SJSA1 (cell line): ENCODE results near the gene CCDC28B. TPM values are rescaled to one million over a fixed set of nuclear protein-coding genes. Genes with fewer than 3 reads are reported as not detected.

Experiments used
- DNase-seq, 2 experiments: peaks; one replicate each; pipeline ENCODE4 v3.0.0-alpha.2; 2015 to 2020; ENCODE audit warnings: low spot score in 2 of 2, low read depth in 1 of 2
- H3K27ac ChIP-seq: fragments of 250-450 bp; sonication (Bioruptor Pico); 2 replicates; pipeline ENCODE4 v1.5.1; 2020; ENCODE audit warnings: mild to moderate bottlenecking, moderate library complexity
- H3K27me3 ChIP-seq: fragments of 250-450 bp; sonication (Bioruptor Pico); replicated peaks from 2 replicates; pipeline ENCODE4 v1.5.1; 2020; ENCODE audit warnings: mild to moderate bottlenecking, moderate library complexity
- H3K36me3 ChIP-seq: fragments of 250-450 bp; sonication (Bioruptor Pico); 2 replicates; pipeline ENCODE4 v1.5.1; 2020; ENCODE audit warnings: mild to moderate bottlenecking
- H3K4me1 ChIP-seq: fragments of 250-450 bp; sonication (Bioruptor Pico); replicated peaks from 2 replicates; pipeline ENCODE4 v1.6.1; 2021; ENCODE audit warnings: mild to moderate bottlenecking
- H3K4me3 ChIP-seq: fragments of 250-450 bp; sonication (Bioruptor Pico); 2 replicates; pipeline ENCODE4 v1.5.1; 2020; ENCODE audit warnings: mild to moderate bottlenecking
- H3K9me3 ChIP-seq: fragments of 250-450 bp; sonication (Bioruptor Pico); replicated peaks from 2 replicates; pipeline ENCODE4 v1.5.1; 2020; ENCODE audit warnings: mild to moderate bottlenecking
- total RNA-seq: library from RNA; depleted of rRNA; stranded (reverse); fragments of >200 nt; shearing (Covaris generic); gene quantifications from 2 replicates; pipeline ENCODE4 v1.2.3, GENCODE V29; 2014

The CCDC28B gene
- total RNA-seq, 1 experiment from 2014 or later, result 22.1 TPM

GRCh38 chr1:32198237-32199042 lies 2.0 kb upstream of the CCDC28B start:
- Histone ChIP-seq H3K27me3 (no peaks in the 10 kb centered on the region), H3K27ac (no peak overlapping the region), H3K4me1 (peaks cover 18% of the 10 kb centered on the region), H3K36me3 (peaks cover 56% of the 10 kb centered on the region), H3K4me3 (no peak overlapping the region), H3K9me3 (no peaks in the 10 kb centered on the region)
- DNase-seq, result no peak

- H3K27ac ChIP-seq, result no peak overlapping the region
- no peaks in the 10 kb centered on the region for H3K27me3 ChIP-seq
- DNase-seq, result no peak
- no peak overlapping the region for H3K4me3 ChIP-seq
- H3K36me3 ChIP-seq, result peaks cover 49% of the 10 kb centered on the region
- H3K4me1 ChIP-seq, result peaks cover 18% of the 10 kb centered on the region
- H3K9me3 ChIP-seq, result no peaks in the 10 kb centered on the region
Observed at GRCh38 chr1:32199043-32199716, 1.2 kb upstream of the CCDC28B start.

- H3K27ac ChIP-seq, result no peak overlapping the region; the same call in 1 of the 2 replicates
- no peaks in the 10 kb centered on the region for H3K27me3 ChIP-seq
- peak overlapping the region; percentile 49; the same call in 1 of the 2 replicates for H3K4me3 ChIP-seq
- no peak for DNase-seq
- H3K9me3 ChIP-seq, result no peaks in the 10 kb centered on the region
- H3K36me3 ChIP-seq, result peaks cover 44% of the 10 kb centered on the region
- peaks cover 18% of the 10 kb centered on the region for H3K4me1 ChIP-seq
Observed at GRCh38 chr1:32199717-32200072, 700 bp upstream of the CCDC28B start.

GRCh38 chr1:32201011-32201855 lies 838 bp downstream of the CCDC28B start:
- Histone ChIP-seq H3K36me3 (peaks cover 30% of the 10 kb centered on the region), H3K4me3 (peak overlapping the region; percentile 49), H3K27ac (peak overlapping the region; percentile 29), H3K27me3 (no peaks in the 10 kb centered on the region), H3K4me1 (peaks cover 29% of the 10 kb centered on the region), H3K9me3 (no peaks in the 10 kb centered on the region)
- DNase-seq, result peak; percentile 52 to 77

- H3K4me3 ChIP-seq, result peak overlapping the region; percentile 55
- no peaks in the 10 kb centered on the region for H3K9me3 ChIP-seq
- peak overlapping the region; percentile 64 for H3K27ac ChIP-seq
- peaks cover 20% of the 10 kb centered on the region for H3K36me3 ChIP-seq
- DNase-seq, result no peak
- no peaks in the 10 kb centered on the region for H3K27me3 ChIP-seq
- H3K4me1 ChIP-seq, result peaks cover 28% of the 10 kb centered on the region
Observed at GRCh38 chr1:32204943-32205361, 4.6 kb downstream of the CCDC28B start.

- Histone ChIP-seq H3K36me3 (peaks cover 20% of the 10 kb centered on the region), H3K27ac (peak within 1 kb of the TSS; percentile 64), H3K9me3 (no peaks in the 10 kb centered on the region), H3K4me3 (peak within 1 kb of the TSS; percentile 55), H3K27me3 (no peaks in the 10 kb centered on the region), H3K4me1 (peaks cover 26% of the 10 kb centered on the region)
- DNase-seq, result peak; percentile 71 to 85
Observed at GRCh38 chr1:32205401-32206370, 5.3 kb downstream of the CCDC28B start, which contains the start of gene IQCC. IQCC (plus strand) TSS chr1:32205671; CDS start chr1:32205682, 11 bp downstream.

GRCh38 chr1:32208469-32208868 lies 8.1 kb downstream of the CCDC28B start:
- no peaks in the 10 kb centered on the region for H3K27me3 ChIP-seq
- no peak for DNase-seq
- no peak overlapping the region for H3K4me3 ChIP-seq
- H3K27ac ChIP-seq, result no peak overlapping the region
- no peaks in the 10 kb centered on the region for H3K9me3 ChIP-seq
- H3K4me1 ChIP-seq, result peaks cover 15% of the 10 kb centered on the region
- H3K36me3 ChIP-seq, result peaks cover 20% of the 10 kb centered on the region

- Histone ChIP-seq H3K4me1 (peaks cover 15% of the 10 kb centered on the region), H3K36me3 (peaks cover 24% of the 10 kb centered on the region), H3K27me3 (no peaks in the 10 kb centered on the region), H3K9me3 (no peaks in the 10 kb centered on the region), H3K4me3 (no peak within 1 kb of the TSS), H3K27ac (no peak within 1 kb of the TSS)
- no peak for DNase-seq
Observed at GRCh38 chr1:32208891-32209328, 8.5 kb downstream of the CCDC28B start, which contains the start of gene DCDC2B. DCDC2B (plus strand) TSS chr1:32209089; CDS start chr1:32209094, 5 bp downstream.

GRCh38 chr1:32215629-32216480 lies 15.5 kb downstream of the CCDC28B start:
- H3K9me3 ChIP-seq, result no peaks in the 10 kb centered on the region
- no peaks in the 10 kb centered on the region; the same call in 1 of the 2 replicates for H3K4me1 ChIP-seq
- H3K27ac ChIP-seq, result no peak overlapping the region
- H3K4me3 ChIP-seq, result no peak overlapping the region
- DNase-seq, result peak; percentile 58 to 76
- H3K36me3 ChIP-seq, result peaks cover 47% of the 10 kb centered on the region
- no peaks in the 10 kb centered on the region for H3K27me3 ChIP-seq

- Histone ChIP-seq H3K27me3 (no peaks in the 10 kb centered on the region), H3K27ac (no peak overlapping the region), H3K9me3 (no peaks in the 10 kb centered on the region), H3K36me3 (peaks cover 47% of the 10 kb centered on the region), H3K4me1 (peaks cover 7% of the 10 kb centered on the region), H3K4me3 (no peak overlapping the region)
- DNase-seq, result no peak
Observed at GRCh38 chr1:32216566-32216965, 16.2 kb downstream of the CCDC28B start.

GRCh38 chr1:32219022-32219421 lies 18.6 kb downstream of the CCDC28B start:
- no peak for DNase-seq
- Histone ChIP-seq H3K27ac (no peak overlapping the region), H3K4me3 (no peak overlapping the region), H3K36me3 (peaks cover 63% of the 10 kb centered on the region), H3K27me3 (no peaks in the 10 kb centered on the region), H3K4me1 (peaks cover 21% of the 10 kb centered on the region), H3K9me3 (no peaks in the 10 kb centered on the region)
